ENCODE results near the gene SGPP2. TPM values are rescaled to one million over a fixed set of nuclear protein-coding genes. Genes with fewer than 3 reads are reported as not detected.

SGPP2 gene
- total RNA-seq, 1 experiment from 2014 or later, result not detected

DNA sequence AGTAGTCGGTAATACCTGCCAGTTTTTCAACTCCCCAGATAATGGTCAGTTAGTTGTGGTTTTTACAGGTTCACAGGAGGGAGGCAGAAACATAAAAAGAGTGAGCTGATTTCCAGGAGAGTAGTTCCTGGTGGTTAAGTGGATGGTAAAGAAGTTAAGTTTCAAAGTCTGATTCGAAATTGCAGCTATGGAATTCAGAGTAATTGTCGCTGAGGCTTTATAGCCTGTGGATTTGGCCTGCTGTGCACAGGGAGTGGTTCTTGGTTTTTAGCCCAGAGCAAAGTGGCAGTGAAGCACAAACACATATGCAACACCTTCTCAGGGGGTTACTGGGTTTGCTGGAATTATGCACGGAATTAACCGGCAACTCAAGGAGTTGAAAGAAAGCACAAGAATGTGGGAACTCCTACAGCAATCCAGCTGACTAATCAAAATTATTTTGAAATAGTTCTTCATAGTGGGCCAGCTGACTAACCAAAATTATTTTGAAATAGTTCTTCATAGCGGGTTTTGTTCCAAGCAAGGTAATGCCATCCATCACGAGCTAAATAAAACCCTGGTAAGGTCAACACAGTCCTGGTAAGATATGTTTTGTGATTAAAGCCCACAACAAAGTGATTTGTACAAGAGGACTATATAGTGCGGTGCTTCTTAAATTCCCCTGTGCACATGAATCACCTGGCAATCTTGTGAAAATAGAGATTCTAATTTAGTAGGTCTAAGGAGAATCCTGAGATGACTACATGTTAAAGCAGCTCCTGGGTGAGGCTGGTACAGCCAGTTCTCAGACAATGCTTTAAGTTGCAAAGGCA, 94.4 kb downstream of the SGPP2 start:
- ChIA-PET CTCF (no interaction called here), POLR2A (ENCODE audit: unreplicated experiment) (interaction anchor here (0.6 kb wide), 1 partner anchor 23 kb away, joined by 4 read pairs; no protein-coding TSS in a partner anchor)
- H2AFZ ChIP-seq (ENCODE audit: low read length), result no peak overlapping the region
- no peaks in the 10 kb centered on the region for H3F3A ChIP-seq (ENCODE audit: low read length, unreplicated experiment)
- H3K9me3 ChIP-seq (ENCODE audit: low read length), result no peaks in the 10 kb centered on the region
- peaks cover 40% of the 10 kb centered on the region for H3K27me3 ChIP-seq (ENCODE audit: low read length)
- intact Hi-C loops (cut with micrococcal nuclease), result no loop called here
- H3K36me3 ChIP-seq (ENCODE audit: low read depth, low read length), result no peaks in the 10 kb centered on the region
- H3K27ac ChIP-seq (ENCODE audit: low read length), result no peak overlapping the region
- H3K4me2 ChIP-seq (ENCODE audit: low read length), result no peak overlapping the region
- TF ChIP-seq, protein P1, sequence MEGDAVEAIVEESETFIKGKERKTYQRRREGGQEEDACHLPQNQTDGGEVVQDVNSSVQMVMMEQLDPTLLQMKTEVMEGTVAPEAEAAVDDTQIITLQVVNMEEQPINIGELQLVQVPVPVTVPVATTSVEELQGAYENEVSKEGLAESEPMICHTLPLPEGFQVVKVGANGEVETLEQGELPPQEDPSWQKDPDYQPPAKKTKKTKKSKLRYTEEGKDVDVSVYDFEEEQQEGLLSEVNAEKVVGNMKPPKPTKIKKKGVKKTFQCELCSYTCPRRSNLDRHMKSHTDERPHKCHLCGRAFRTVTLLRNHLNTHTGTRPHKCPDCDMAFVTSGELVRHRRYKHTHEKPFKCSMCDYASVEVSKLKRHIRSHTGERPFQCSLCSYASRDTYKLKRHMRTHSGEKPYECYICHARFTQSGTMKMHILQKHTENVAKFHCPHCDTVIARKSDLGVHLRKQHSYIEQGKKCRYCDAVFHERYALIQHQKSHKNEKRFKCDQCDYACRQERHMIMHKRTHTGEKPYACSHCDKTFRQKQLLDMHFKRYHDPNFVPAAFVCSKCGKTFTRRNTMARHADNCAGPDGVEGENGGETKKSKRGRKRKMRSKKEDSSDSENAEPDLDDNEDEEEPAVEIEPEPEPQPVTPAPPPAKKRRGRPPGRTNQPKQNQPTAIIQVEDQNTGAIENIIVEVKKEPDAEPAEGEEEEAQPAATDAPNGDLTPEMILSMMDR (conservative IDR thresholded peaks at IDR 0.05; ENCODE audit: low read depth, low read length), result no peak
- no peak for TF ChIP-seq EZH2 (IDR thresholded peaks at IDR 0.05; ENCODE audit: low read length, unreplicated experiment)
- TF ChIP-seq EZH2phosphoT487 (IDR thresholded peaks at IDR 0.05; ENCODE audit: borderline replicate concordance, low read length), result no peak
- no peaks in the 10 kb centered on the region for H4K20me1 ChIP-seq (ENCODE audit: low read length)
- H3K4me3 ChIP-seq (ENCODE audit: low read length), result no peak overlapping the region
- DNase-seq, result peak; percentile 46
- H3K9me2 ChIP-seq (replicated peaks; ENCODE audit: low read length), result no peaks in the 10 kb centered on the region
- no TSS peak for BruUV-seq (replicated peaks)
- peak; percentile 49 for ATAC-seq
- H3K4me1 ChIP-seq (ENCODE audit: insufficient read depth, low read length), result no peaks in the 10 kb centered on the region
- no peak overlapping the region for H3K9ac ChIP-seq (ENCODE audit: low read length)
- H3K79me2 ChIP-seq (ENCODE audit: low read length), result no peaks in the 10 kb centered on the region

DNA sequence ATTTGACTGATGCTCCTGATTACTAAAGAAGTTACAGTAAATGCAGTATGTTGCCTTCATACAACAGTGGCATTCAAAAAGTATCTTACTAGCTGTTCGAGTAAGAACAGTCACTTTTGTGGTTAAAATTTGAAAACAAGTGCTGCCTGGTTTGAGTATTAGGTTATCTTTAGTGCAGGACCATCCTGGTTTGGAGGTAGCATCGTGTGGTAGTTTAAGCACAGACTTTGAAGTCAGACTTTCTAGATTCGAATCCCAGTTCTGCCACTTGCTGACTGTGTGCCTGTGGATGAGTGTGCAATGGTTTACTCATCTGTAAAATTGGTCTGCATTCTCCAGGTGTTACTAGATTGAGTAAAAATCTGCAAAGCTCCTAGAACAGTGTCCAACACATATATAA, 96.8 kb downstream of the SGPP2 start:
- no peak for DNase-seq
- Histone ChIP-seq H3K4me2 (ENCODE audit: low read length) (no peak overlapping the region), H3K27ac (ENCODE audit: low read length) (no peak overlapping the region), H3K4me1 (ENCODE audit: insufficient read depth, low read length) (no peaks in the 10 kb centered on the region), H3K79me2 (ENCODE audit: low read length) (no peaks in the 10 kb centered on the region), H3K9me3 (ENCODE audit: low read length) (no peaks in the 10 kb centered on the region), H3K4me3 (ENCODE audit: low read length) (no peak overlapping the region), H3K9me2 (replicated peaks; ENCODE audit: low read length) (no peaks in the 10 kb centered on the region), H3K9ac (ENCODE audit: low read length) (no peak overlapping the region), H3K27me3 (ENCODE audit: low read length) (peaks cover 38% of the 10 kb centered on the region), H3F3A (ENCODE audit: low read length, unreplicated experiment) (no peaks in the 10 kb centered on the region), H3K36me3 (ENCODE audit: low read depth, low read length) (no peaks in the 10 kb centered on the region), H2AFZ (ENCODE audit: low read length) (no peak overlapping the region), H4K20me1 (ENCODE audit: low read length) (no peaks in the 10 kb centered on the region)
- no TSS peak for BruUV-seq (replicated peaks)
- no peak for ATAC-seq
- TF ChIP-seq, protein P1 (conservative IDR thresholded peaks at IDR 0.05; ENCODE audit: low read depth, low read length), result no peak
- no peak for TF ChIP-seq EZH2 (IDR thresholded peaks at IDR 0.05; ENCODE audit: low read length, unreplicated experiment)
- no peak for TF ChIP-seq EZH2phosphoT487 (IDR thresholded peaks at IDR 0.05; ENCODE audit: borderline replicate concordance, low read length)
- CTCF ChIA-PET, result no interaction called here
- POLR2A ChIA-PET (ENCODE audit: unreplicated experiment), result no interaction called here
- intact Hi-C loops (cut with micrococcal nuclease), result no loop called here

DNA sequence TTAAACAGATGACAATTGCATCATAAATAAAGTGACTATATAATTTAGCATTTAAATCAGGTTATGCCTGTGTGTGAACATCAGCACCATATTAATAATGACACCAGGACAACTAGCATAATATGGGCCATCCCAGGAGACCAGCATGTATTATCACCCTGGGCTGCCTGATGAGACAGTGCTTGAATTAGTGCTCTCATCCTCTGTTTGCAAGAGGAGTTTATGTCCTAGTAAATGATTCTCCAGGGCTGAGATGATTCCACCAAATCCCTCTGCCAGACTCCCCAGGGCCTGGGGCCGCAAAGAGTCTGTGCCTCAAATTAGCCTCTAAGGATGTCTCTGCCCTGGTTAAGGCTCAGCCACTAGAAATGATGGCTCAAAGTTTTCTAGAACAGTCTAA, 97.7 kb downstream of the SGPP2 start:
- no TSS peak for BruUV-seq (replicated peaks)
- ATAC-seq, result no peak

More for the DNA sequence above, 97.7 kb downstream of the SGPP2 start:
- TF ChIP-seq, protein P1 (conservative IDR thresholded peaks at IDR 0.05; ENCODE audit: low read depth, low read length), result no peak
- TF ChIP-seq EZH2 (IDR thresholded peaks at IDR 0.05; ENCODE audit: low read length, unreplicated experiment) (no peak), EZH2phosphoT487 (IDR thresholded peaks at IDR 0.05; ENCODE audit: borderline replicate concordance, low read length) (no peak)
- H3K27me3 ChIP-seq (ENCODE audit: low read length), result peaks cover 37% of the 10 kb centered on the region
- no peaks in the 10 kb centered on the region for H3K79me2 ChIP-seq (ENCODE audit: low read length)
- H3K36me3 ChIP-seq (ENCODE audit: low read depth, low read length), result no peaks in the 10 kb centered on the region
- no peaks in the 10 kb centered on the region for H4K20me1 ChIP-seq (ENCODE audit: low read length)
- H3K9ac ChIP-seq (ENCODE audit: low read length), result no peak overlapping the region
- no peaks in the 10 kb centered on the region for H3K4me1 ChIP-seq (ENCODE audit: insufficient read depth, low read length)
- no peaks in the 10 kb centered on the region for H3F3A ChIP-seq (ENCODE audit: low read length, unreplicated experiment)
- no peak overlapping the region for H3K4me2 ChIP-seq (ENCODE audit: low read length)
- DNase-seq, result no peak
- ChIA-PET CTCF (no interaction called here), POLR2A (ENCODE audit: unreplicated experiment) (no interaction called here)
- H3K4me3 ChIP-seq (ENCODE audit: low read length), result no peak overlapping the region
- no peaks in the 10 kb centered on the region for H3K9me3 ChIP-seq (ENCODE audit: low read length)
- intact Hi-C loops (cut with micrococcal nuclease), result no loop called here
- H2AFZ ChIP-seq (ENCODE audit: low read length), result no peak overlapping the region
- H3K9me2 ChIP-seq (replicated peaks; ENCODE audit: low read length), result no peaks in the 10 kb centered on the region
- H3K27ac ChIP-seq (ENCODE audit: low read length), result no peak overlapping the region

All from PC-3 (cell line).